ENCODE results near the gene IQSEC1. TPM values are rescaled to one million over a fixed set of nuclear protein-coding genes. Genes with fewer than 3 reads are reported as not detected.

Gene IQSEC1
- total and polyA plus RNA-seq, 2 of the 8 experiments (the other 6 are each of a cell fraction or from before 2014, with no cell fraction given) = 6.8 to 28.8 TPM

DNA sequence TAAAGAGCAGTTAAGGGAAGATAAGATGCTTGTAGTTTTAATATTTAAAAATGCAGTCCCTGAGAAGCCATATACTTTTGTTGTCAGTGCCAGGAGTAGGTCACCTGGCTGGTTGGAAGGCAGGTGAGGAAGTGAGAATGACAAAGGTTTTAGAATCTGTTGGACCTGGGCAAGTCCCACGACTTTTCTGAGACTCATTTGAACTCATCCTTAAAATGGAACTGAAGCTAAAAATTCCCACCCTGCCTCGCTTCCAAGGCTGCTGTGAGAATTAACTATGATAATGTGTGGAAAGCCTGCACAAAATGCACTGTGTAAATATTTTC, 77.1 kb downstream of the IQSEC1 start (continued):
- TF ChIP-seq, protein P1, sequence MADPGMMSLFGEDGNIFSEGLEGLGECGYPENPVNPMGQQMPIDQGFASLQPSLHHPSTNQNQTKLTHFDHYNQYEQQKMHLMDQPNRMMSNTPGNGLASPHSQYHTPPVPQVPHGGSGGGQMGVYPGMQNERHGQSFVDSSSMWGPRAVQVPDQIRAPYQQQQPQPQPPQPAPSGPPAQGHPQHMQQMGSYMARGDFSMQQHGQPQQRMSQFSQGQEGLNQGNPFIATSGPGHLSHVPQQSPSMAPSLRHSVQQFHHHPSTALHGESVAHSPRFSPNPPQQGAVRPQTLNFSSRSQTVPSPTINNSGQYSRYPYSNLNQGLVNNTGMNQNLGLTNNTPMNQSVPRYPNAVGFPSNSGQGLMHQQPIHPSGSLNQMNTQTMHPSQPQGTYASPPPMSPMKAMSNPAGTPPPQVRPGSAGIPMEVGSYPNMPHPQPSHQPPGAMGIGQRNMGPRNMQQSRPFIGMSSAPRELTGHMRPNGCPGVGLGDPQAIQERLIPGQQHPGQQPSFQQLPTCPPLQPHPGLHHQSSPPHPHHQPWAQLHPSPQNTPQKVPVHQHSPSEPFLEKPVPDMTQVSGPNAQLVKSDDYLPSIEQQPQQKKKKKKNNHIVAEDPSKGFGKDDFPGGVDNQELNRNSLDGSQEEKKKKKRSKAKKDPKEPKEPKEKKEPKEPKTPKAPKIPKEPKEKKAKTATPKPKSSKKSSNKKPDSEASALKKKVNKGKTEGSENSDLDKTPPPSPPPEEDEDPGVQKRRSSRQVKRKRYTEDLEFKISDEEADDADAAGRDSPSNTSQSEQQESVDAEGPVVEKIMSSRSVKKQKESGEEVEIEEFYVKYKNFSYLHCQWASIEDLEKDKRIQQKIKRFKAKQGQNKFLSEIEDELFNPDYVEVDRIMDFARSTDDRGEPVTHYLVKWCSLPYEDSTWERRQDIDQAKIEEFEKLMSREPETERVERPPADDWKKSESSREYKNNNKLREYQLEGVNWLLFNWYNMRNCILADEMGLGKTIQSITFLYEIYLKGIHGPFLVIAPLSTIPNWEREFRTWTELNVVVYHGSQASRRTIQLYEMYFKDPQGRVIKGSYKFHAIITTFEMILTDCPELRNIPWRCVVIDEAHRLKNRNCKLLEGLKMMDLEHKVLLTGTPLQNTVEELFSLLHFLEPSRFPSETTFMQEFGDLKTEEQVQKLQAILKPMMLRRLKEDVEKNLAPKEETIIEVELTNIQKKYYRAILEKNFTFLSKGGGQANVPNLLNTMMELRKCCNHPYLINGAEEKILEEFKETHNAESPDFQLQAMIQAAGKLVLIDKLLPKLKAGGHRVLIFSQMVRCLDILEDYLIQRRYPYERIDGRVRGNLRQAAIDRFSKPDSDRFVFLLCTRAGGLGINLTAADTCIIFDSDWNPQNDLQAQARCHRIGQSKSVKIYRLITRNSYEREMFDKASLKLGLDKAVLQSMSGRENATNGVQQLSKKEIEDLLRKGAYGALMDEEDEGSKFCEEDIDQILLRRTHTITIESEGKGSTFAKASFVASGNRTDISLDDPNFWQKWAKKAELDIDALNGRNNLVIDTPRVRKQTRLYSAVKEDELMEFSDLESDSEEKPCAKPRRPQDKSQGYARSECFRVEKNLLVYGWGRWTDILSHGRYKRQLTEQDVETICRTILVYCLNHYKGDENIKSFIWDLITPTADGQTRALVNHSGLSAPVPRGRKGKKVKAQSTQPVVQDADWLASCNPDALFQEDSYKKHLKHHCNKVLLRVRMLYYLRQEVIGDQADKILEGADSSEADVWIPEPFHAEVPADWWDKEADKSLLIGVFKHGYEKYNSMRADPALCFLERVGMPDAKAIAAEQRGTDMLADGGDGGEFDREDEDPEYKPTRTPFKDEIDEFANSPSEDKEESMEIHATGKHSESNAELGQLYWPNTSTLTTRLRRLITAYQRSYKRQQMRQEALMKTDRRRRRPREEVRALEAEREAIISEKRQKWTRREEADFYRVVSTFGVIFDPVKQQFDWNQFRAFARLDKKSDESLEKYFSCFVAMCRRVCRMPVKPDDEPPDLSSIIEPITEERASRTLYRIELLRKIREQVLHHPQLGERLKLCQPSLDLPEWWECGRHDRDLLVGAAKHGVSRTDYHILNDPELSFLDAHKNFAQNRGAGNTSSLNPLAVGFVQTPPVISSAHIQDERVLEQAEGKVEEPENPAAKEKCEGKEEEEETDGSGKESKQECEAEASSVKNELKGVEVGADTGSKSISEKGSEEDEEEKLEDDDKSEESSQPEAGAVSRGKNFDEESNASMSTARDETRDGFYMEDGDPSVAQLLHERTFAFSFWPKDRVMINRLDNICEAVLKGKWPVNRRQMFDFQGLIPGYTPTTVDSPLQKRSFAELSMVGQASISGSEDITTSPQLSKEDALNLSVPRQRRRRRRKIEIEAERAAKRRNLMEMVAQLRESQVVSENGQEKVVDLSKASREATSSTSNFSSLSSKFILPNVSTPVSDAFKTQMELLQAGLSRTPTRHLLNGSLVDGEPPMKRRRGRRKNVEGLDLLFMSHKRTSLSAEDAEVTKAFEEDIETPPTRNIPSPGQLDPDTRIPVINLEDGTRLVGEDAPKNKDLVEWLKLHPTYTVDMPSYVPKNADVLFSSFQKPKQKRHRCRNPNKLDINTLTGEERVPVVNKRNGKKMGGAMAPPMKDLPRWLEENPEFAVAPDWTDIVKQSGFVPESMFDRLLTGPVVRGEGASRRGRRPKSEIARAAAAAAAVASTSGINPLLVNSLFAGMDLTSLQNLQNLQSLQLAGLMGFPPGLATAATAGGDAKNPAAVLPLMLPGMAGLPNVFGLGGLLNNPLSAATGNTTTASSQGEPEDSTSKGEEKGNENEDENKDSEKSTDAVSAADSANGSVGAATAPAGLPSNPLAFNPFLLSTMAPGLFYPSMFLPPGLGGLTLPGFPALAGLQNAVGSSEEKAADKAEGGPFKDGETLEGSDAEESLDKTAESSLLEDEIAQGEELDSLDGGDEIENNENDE (IDR thresholded peaks at IDR 0.05; ENCODE audit: insufficient replicate concordance, low read length) = no peak
- TF ChIP-seq SP4 (IDR thresholded peaks at IDR 0.05; ENCODE audit: low read length) (no peak), POLR2AphosphoS5 (IDR thresholded peaks at IDR 0.05; ENCODE audit: low read depth, low read length) (no peak), SIX5 (IDR thresholded peaks at IDR 0.05; ENCODE audit: low read depth, low read length) (no peak)
- TF ChIP-seq, protein P2, sequence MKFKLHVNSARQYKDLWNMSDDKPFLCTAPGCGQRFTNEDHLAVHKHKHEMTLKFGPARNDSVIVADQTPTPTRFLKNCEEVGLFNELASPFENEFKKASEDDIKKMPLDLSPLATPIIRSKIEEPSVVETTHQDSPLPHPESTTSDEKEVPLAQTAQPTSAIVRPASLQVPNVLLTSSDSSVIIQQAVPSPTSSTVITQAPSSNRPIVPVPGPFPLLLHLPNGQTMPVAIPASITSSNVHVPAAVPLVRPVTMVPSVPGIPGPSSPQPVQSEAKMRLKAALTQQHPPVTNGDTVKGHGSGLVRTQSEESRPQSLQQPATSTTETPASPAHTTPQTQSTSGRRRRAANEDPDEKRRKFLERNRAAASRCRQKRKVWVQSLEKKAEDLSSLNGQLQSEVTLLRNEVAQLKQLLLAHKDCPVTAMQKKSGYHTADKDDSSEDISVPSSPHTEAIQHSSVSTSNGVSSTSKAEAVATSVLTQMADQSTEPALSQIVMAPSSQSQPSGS (IDR thresholded peaks at IDR 0.05; ENCODE audit: low read length) = no peak
